HG03571 (cell line): ENCODE measurements around the gene ACSS3.

Experiments used
- ATAC-seq: cut with Tn5 transposase; IDR thresholded peaks from one replicate; pipeline ENCODE4 v1.9.1; 2021; ENCODE audit not compliant: unreplicated experiment

Gene ACSS3

GRCh38 chr12:81221681-81222080 is 143.8 kb downstream of the ACSS3 start:
- no peak for ATAC-seq

GRCh38 chr12:81222846-81223592 is 145.1 kb downstream of the ACSS3 start:
- ATAC-seq, result no peak

GRCh38 chr12:81224626-81225025 is 146.7 kb downstream of the ACSS3 start:
- no peak for ATAC-seq

GRCh38 chr12:81229759-81230158 is 151.9 kb downstream of the ACSS3 start:
- ATAC-seq, result no peak

GRCh38 chr12:81231574-81232368 is 153.9 kb downstream of the ACSS3 start:
- ATAC-seq, result no peak

GRCh38 chr12:81245458-81245857 is 167.6 kb downstream of the ACSS3 start:
- no peak for ATAC-seq

- no peak for ATAC-seq
Observed at GRCh38 chr12:81245907-81246570, 168.2 kb downstream of the ACSS3 start.

- ATAC-seq, result no peak
Observed at GRCh38 chr12:81249976-81250375, 172.1 kb downstream of the ACSS3 start.

GRCh38 chr12:81252228-81252627 is 174.3 kb downstream of the ACSS3 start:
- no peak for ATAC-seq

- ATAC-seq, result no peak
Observed at GRCh38 chr12:81253360-81253759, 175.5 kb downstream of the ACSS3 start.

- no peak for ATAC-seq
Observed at GRCh38 chr12:81255456-81255855, 177.6 kb downstream of the ACSS3 start.

- no peak for ATAC-seq
Observed at GRCh38 chr12:81255947-81256346, 178.1 kb downstream of the ACSS3 start.

- ATAC-seq, result no peak
Observed at GRCh38 chr12:81257947-81258551, 180.2 kb downstream of the ACSS3 start.

GRCh38 chr12:81259360-81259759 is 181.5 kb downstream of the ACSS3 start:
- ATAC-seq, result no peak

GRCh38 chr12:81261508-81262207 is 183.8 kb downstream of the ACSS3 start:
- ATAC-seq, result no peak

GRCh38 chr12:81263072-81263471 is 185.2 kb downstream of the ACSS3 start:
- ATAC-seq, result no peak

- ATAC-seq, result no peak
Observed at GRCh38 chr12:81270385-81270784, 192.5 kb downstream of the ACSS3 start.

- no peak for ATAC-seq
Observed at GRCh38 chr12:81274637-81275529, 197.0 kb downstream of the ACSS3 start.

GRCh38 chr12:81284137-81284536 is 206.3 kb downstream of the ACSS3 start:
- no peak for ATAC-seq

GRCh38 chr12:81288651-81289050 is 210.8 kb downstream of the ACSS3 start:
- no peak for ATAC-seq
